GM21515 (cell line): Measurements from ENCODE around the gene SLC25A4.
"Not testable (repeated sequence)": the region's sequence is repeated elsewhere in the genome, so short reads cannot be mapped to it uniquely, and the experiment has no call there.

ENCODE experiments used
- ATAC-seq: cut with Tn5 transposase; IDR thresholded peaks from one replicate; pipeline ENCODE4 v1.9.1; 2021; ENCODE audit not compliant: unreplicated experiment

Gene SLC25A4

GRCh38 chr4:185171373-185172071, 28.5 kb downstream of the SLC25A4 start:
- peak; percentile 88 for ATAC-seq

GRCh38 chr4:185179488-185179887, 36.4 kb downstream of the SLC25A4 start:
- ATAC-seq: no peak

- ATAC-seq: no peak
Measured at GRCh38 chr4:185182239-185182638, 39.2 kb downstream of the SLC25A4 start.

- ATAC-seq: no peak
Measured at GRCh38 chr4:185183622-185184281, 40.7 kb downstream of the SLC25A4 start.

- no peak for ATAC-seq
Measured at GRCh38 chr4:185186769-185187168, 43.7 kb downstream of the SLC25A4 start.

GRCh38 chr4:185189606-185190305, 46.7 kb downstream of the SLC25A4 start:
- ATAC-seq: no peak

GRCh38 chr4:185190306-185190856, 47.3 kb downstream of the SLC25A4 start:
- no peak for ATAC-seq

- peak; percentile 86 for ATAC-seq
Measured at GRCh38 chr4:185192059-185192458, 49.0 kb downstream of the SLC25A4 start.

GRCh38 chr4:185194924-185195888, 52.1 kb downstream of the SLC25A4 start:
- ATAC-seq: no peak

GRCh38 chr4:185196437-185196836, 53.4 kb downstream of the SLC25A4 start:
- ATAC-seq: no peak

GRCh38 chr4:185198189-185198588, 55.1 kb downstream of the SLC25A4 start:
- ATAC-seq: not testable (repeated sequence)
